NCI-H2029 treated with DMSO at 0.1 percent for 48 hours (cell line): ENCODE results near the gene EPS8L3.
A peak's percentile ranks its signal among the peaks of the same experiment; 100 is the strongest.

Experiments used
- DNase-seq: peaks from one replicate; lab custom pipeline; 2025; lab: John Stamatoyannopoulos, UW

Gene EPS8L3

GRCh38 chr1:109793486-109794318, 30.0 kb upstream of the EPS8L3 start:
- DNase-seq = peak; percentile 43

GRCh38 chr1:109793089-109793485, 29.4 kb upstream of the EPS8L3 start:
- DNase-seq = no peak

- no peak for DNase-seq
Measured at GRCh38 chr1:109792056-109792831, 28.5 kb upstream of the EPS8L3 start.

DNA sequence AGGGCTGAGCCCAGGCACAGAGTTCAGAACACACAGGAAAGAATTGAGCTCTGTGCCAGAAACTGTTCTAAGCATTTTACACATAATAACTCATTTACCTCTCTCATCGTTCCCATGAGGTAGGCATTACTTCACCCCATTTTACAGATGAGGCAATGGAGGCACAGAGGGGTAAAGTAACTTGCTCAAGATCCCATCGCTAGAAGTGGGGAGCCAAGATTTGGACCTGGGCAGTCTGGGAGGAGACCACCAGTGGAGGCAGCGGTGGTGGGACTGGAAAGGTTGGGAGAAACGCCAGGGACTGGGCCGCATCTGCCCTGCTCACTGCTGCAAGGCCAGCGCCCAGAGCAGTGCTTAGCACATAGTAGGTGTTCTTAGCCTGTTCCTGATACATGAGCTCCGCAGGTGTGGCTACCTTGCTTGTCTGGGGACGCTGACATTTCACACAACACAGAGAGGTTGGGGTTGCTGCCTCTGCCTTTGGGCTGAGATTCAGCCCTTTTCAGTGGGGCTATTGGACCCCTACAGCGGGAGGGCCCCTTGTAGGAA, 27.8 kb upstream of the EPS8L3 start:
- DNase-seq = no peak

DNA sequence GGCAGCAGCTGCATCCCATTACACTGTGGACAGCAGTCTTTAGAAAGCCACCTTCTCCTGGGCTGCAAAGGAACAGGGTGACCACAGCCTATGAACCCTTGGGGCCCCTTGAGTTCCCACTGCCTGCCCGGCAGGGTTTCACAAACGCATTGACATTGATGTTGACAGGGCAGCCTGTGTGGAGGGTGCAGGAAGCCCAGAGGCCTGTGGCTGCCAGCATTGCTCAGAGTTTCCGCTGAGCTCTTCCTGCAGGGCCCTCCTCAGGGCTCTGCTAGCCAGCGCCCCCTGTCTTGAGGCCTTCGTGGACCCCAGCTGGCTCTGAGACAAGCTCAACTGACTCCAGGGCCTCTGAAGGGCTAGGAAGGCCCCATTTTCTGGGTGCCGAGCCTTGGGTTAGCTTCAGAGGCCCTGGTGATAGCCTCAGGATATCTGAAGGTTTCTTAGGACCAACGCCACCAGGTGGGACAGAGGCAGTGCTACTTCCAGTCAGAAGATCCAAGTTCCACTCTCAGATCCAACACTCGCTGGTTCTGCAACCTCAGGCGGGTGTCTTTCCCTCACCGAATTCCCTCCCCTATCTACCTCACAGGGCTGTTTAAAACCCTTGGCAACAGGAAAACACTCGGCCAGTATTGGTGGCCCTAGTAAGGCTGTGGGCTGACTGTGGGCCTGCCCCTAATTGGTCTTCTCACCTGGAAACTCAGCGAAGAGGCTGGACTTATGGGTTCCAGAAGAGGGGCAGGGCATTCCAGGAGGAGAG, 27.2 kb upstream of the EPS8L3 start:
- DNase-seq = no peak

GRCh38 chr1:109790329-109790728, 26.6 kb upstream of the EPS8L3 start:
- no peak for DNase-seq

DNA sequence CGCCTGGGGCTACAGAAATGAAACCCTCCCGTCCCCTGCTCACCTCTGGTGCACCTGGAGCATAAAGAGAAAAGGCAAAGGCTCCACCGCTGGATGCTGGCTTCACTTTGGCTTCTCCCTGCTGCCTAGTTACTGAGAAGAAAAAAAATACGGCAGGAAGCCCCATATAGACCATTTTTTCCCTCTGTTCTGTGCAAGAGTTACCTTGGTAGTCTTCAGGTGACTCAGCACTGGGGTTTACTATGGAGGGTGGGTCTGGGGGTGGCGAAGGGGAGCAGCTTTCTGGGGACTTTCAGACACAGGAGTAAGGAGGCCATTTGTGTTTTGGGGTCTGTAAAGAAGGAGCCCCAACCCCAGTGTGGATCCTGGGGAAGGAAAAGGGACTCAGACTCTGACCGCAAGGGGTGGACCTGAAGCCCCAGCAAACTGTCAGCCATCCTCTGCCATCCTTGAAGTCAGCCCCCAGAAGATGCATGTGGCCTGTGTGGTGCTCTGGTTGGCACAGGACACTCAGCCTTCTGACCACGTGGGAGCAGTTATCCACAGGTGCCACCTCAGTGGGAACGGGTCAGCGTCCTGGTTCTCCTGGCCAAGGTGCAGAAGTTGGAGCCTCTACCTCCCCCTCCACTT, 25.9 kb upstream of the EPS8L3 start:
- no peak for DNase-seq

DNA sequence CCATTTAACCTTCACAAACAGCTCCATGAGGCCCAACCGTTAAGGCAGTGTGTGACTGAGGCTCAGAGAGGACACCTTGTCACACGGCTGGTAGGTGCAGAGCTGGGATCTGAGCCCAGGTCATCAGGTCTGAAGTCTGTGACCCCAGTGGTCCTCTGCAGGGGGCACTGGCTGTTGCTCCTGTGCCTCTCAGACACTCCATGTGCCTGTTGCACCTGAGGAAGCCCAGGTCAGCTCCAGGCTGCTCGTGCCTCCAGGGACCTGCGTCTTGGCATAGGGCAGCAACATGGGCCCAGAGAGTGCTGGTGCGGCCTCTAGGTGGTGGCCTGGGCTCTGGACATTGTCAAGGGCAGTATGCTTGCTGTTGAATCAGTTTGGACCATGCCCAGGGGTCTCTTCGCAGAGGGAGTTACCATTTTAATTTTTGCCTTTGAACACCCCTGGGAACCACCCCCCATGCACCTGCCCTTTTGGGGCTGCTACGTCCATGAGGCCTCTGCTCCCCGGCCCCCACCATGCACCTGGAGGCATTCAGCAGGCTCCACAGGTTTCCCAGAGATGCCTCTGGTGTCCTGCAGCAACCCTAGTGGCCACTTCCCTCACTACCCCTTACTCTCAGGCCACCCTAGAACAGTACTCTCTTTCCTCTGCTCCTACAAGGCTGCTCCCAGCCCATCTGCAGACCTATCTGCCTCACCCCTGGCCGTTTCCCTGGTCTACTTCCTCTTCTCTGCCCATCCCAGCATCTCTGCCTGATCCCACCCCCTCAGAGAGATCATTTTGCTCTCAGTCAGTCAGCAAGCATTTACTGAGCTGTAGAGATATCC, 25.2 kb upstream of the EPS8L3 start:
- DNase-seq = no peak

DNA sequence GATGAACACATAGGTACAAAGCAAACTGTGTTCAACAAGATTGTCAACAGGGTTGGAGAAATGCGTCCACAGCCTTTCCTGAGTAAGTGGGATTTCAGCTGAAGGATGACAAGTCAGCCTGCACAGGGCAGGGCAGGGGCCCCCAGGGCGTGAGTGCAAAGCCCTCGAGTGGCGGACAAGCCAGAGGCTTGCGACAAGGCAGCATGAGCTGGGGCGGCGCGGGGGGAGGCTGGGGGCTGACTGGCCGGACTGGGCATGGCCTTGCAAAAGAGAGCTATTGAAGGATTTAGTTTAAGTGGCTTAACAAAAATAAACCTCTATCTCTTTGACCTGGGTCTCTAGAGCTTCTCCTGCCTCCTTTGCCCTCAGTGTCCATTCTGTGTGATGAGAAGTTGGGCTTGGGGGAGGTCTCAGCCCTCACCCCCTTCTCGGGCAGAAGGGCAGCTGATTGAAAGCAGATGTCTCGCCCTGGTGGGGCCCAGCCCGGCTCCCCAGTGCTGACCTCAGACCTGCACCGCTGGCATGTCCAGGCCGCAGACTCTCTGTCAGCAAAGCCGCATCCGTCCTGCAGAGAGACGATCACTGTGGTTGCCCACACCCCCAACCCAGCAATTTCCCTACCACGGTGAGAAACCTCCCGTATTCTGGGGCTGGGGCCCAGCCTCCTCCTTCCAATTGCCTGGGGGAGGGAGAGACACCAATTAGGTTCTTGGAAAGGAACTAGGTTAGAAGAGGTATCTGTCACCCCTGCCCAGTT, 24.3 kb upstream of the EPS8L3 start:
- no peak for DNase-seq

DNA sequence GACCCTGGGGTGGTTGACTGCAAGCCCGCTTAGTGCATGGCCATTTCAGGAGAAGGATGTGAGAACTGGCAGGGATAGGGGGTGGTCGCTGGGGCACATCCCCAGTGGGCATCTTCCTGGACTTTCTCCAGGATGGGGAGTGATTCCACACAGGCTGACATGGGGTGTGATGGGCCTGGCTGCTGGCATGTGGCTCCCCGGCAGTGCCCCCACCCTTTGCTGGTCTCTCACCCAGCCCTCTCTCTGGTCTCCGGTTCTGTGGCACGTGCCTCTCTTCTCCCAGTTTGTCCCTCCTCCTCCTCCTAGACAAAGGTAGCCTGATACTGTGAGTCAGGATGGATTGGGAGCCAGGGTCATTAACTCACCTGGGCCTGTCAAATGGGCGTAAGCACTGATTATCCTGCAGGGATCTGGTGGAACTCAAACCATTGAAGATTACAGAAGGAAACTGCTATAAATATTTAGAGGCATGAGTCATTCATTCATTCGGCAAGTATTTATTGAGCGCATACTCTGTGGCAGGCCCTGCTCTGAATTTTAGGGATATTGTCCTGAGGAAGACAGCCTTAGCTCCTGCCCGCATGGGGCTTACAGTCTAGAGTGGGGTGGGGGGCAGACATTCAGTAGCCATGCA, 23.6 kb upstream of the EPS8L3 start:
- DNase-seq = no peak

- peak; percentile 19 for DNase-seq
Measured at GRCh38 chr1:109786531-109787021, 22.9 kb upstream of the EPS8L3 start.

- no peak for DNase-seq
Measured at GRCh38 chr1:109786112-109786480, 22.4 kb upstream of the EPS8L3 start.

DNA sequence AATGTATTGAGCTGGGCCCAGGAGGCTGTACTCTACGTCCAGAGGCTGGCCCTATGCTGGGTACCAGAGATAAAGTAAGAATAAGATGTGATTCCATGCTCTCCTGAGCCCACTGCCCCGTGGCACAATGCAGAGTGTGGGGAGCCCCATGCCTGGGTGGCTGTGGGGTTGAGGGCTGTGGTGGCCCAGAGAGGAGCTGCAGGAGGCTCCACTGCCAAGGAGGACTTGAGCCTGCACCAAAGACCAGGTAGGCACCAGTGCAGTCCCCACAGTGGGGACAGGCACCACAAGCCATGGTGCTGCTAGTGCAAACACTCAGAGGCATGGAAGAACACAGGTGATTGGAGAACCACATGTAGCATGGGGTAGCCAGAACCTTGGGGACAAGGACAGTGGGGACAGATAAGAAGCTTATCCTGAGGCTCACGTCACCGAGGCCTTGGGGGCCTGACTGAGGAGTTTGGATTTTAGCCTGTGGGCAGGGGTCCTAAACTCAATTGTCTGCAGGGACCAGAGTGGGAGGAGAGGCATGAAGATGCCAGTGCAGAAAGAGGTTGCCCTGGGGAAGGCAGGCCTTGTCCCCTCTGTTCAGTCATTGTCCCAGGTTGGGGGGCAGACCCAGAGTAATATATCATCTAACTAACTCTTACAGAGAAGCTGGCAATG, 21.9 kb upstream of the EPS8L3 start:
- DNase-seq = no peak

DNA sequence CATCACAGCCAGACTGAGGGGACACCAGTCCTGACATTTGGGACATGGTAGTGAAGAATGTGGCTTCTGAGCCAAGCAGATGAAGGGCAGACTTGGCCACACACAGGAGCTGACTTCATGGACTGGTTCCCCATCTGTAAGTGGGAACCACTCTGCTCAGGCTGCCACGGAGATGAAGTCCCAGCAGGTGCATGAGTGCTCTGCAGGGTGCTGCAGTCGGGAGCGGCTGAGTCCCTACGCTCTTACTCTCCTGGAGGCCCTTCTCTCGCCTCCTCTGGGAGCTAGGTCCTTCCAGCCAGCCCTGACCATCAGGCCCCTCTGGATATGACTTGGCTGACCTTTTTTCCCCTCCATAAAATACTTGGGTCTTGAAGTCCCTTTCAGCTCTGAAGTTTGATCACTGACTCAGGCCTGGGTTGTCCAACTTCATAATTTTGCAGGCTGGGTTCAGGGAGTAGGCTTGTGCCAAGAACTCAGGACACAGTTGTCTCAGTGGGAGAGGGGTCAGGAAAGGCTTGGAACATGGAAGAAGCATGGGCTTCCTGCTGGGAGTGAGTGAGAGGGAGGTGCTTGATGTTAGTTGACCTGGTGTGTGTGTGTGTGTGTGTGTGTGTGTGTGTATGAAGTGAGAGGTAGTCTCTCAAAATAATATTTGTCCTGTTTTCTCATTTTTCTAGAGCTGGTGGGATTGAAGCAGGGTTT, 21.0 kb upstream of the EPS8L3 start:
- DNase-seq = no peak

DNA sequence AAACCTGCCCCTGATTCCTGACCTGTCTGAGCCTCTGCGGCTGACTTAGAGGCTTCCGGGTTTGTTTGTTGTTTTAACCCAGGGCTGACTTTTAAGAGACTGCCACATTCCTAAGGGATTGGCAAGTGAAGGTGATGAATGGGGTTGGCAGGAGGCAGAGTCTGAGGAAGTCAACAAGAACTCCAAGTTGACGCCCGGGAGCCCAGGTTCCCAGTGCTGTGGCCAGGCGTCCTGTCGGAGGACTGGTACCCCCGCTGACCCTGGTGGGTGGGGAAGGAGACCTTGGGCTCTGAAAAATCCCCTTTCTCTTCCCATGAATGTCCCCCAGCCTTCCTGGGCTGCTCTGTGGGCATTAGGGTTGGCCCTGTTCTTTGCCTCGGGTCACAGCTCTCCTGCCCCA, 19.7 kb upstream of the EPS8L3 start:
- no peak for DNase-seq

- no peak for DNase-seq
Measured at GRCh38 chr1:109782927-109783326, 19.2 kb upstream of the EPS8L3 start.

DNA sequence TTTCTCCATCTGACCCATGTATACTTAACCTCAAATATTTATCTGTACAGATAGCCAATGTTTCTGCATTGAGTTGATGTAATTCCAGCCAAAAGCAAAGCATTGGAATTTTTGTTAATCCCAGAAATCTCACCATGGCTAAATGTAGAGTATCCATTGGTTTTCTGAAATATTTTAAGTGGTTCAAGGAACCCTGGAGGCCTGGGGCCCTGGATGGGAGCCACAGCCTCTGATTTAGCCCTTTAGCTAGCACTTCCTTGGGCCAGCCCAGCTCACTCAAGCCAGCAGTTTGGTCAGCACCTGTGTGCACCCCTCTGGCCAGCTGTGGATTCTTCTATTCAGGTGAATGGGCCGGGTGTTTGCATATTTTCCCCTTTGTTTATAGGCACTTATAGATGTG, 18.8 kb upstream of the EPS8L3 start:
- DNase-seq = no peak

DNA sequence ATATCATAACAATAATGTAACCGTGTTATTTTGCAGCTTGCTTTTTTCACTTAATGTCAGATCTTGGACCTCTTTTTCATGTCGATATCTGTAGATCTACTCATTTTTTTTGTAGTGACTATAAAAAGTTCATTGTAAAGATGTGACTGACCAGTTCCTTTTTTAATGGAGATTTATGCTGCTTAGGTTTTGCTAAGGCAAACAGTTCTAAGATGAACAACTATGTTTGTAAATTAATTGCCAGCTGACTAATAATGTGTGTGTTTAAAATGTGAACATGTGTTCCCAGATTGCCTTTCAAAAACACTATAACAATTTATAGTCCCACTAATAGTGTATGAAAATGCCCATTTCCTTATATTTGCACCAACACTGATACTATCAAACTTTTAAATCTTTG, 18.1 kb upstream of the EPS8L3 start:
- no peak for DNase-seq
